ENCODE results near the gene ATP2B2.

DNA sequence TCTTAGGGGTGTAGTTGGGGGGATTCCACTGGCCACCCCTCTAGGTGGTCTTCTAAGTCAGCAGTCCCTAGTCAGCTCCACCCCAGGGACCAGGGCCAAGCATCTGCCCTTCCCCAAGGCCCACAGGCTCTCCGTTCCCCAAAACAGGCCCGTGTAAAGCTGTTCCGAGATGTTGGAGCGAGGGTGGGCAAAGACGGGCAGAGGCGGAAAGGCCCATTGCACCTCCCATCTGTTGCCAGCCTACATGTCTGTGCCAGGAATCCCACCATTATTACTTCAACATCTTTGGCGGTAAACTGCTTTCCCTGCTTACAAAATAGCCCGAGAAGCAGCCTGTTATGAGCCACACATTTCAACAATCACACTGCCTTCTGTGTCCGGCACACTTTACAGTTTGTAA is 1.9 kb upstream of the ATP2B2 start:
- no peak for TF ChIP-seq POLR2A (IDR thresholded peaks at IDR 0.05)
- TF ChIP-seq, protein P1, sequence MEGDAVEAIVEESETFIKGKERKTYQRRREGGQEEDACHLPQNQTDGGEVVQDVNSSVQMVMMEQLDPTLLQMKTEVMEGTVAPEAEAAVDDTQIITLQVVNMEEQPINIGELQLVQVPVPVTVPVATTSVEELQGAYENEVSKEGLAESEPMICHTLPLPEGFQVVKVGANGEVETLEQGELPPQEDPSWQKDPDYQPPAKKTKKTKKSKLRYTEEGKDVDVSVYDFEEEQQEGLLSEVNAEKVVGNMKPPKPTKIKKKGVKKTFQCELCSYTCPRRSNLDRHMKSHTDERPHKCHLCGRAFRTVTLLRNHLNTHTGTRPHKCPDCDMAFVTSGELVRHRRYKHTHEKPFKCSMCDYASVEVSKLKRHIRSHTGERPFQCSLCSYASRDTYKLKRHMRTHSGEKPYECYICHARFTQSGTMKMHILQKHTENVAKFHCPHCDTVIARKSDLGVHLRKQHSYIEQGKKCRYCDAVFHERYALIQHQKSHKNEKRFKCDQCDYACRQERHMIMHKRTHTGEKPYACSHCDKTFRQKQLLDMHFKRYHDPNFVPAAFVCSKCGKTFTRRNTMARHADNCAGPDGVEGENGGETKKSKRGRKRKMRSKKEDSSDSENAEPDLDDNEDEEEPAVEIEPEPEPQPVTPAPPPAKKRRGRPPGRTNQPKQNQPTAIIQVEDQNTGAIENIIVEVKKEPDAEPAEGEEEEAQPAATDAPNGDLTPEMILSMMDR (IDR thresholded peaks at IDR 0.05): no peak
